ENCODE results near the gene RPS19. TPM values are rescaled to one million over a fixed set of nuclear protein-coding genes. Genes with fewer than 3 reads are reported as not detected.

The RPS19 gene
- total and polyA plus RNA-seq, 10 of the 15 experiments (the other 5 are each of a cell fraction or from before 2014, with no cell fraction given) = 2,615 to 5,578 (median 4,127) TPM

- TF ChIP-seq ATF2 (IDR thresholded peaks at IDR 0.05; ENCODE audit: low read length) = no peak
- no peak for TF ChIP-seq RCOR1 (conservative IDR thresholded peaks at IDR 0.05; ENCODE audit: low read depth, low read length)
- TF ChIP-seq HCFC1 (IDR thresholded peaks at IDR 0.05; ENCODE audit: low read length) = no peak
- no peak for TF ChIP-seq RUNX3 (IDR thresholded peaks at IDR 0.05; ENCODE audit: low read length)
- TF ChIP-seq NR2C1 (IDR thresholded peaks at IDR 0.05) = no peak
- no peak for TF ChIP-seq POLR2AphosphoS2 (IDR thresholded peaks at IDR 0.05; ENCODE audit: low read depth, low read length)
- TF ChIP-seq BMI1 (IDR thresholded peaks at IDR 0.05; ENCODE audit: borderline replicate concordance) = no peak
- no peak for TF ChIP-seq BCLAF1 (IDR thresholded peaks at IDR 0.05)
- TF ChIP-seq FOXM1 (IDR thresholded peaks at IDR 0.05; ENCODE audit: low read depth, low read length) = no peak
- TF ChIP-seq RB1 (IDR thresholded peaks at IDR 0.05; ENCODE audit: borderline replicate concordance) = no peak
- no peak for TF ChIP-seq SUZ12 (IDR thresholded peaks at IDR 0.05; ENCODE audit: unreplicated experiment)
These were observed 11.0 kb upstream of the RPS19 start (continued) for GRCh38 chr19:41849067-41849466.

All from GM12878 (cell line).